NCI-H2227 (cell line): ENCODE results near the gene GPC6.

Experiments
- DNase-seq: peaks from one replicate; lab custom pipeline; 2025; ENCODE audit not compliant: unreplicated experiment; lab: John Stamatoyannopoulos, UW

The GPC6 gene

DNA sequence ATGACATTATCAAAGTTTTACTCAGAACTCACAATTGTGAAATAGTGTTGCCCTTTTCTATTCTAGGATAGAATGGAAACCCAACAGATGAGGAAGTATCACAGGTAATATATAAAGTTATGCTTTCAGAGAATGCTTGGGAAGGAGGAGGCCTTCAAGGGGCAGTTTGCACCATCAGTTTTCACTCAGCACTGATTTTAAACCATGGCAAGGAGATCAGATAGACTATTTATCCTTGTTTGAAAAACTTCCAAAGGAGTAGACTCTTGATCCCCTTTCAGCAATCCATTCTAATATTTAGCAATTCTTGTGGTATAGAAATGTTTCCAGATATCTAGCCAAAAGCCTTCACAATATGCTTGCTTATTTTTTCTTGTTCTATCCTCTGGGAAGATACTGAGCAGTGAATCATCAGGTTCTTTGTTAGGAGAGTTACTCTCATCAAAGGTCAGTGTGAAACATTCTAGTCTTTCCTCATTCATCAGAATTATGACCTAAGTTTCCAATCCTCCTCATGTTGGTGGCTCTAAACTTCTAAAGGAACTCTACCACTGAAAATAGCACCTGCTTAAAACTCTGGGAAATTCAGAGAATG lies 3.8 kb downstream of the GPC6 start:
- no peak for DNase-seq

DNA sequence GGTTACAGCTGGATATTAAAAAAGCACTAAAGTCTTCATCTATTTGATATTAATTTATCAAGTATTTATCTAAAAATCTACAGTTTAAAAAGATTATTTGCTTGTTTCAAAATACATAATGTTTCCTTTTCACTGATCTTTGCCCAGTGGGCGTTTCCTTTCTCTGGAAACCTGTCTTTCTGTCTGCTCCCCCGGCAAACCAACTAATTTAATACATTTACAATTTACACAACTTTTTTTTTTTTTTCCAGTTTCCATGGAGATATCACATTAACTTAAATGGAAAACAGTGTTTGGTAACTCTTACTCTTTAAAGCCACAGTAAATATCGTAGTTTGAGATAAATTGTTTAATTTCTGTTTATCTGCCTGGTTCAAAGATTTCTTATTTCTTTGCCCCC lies 5.3 kb downstream of the GPC6 start:
- no peak for DNase-seq

DNA sequence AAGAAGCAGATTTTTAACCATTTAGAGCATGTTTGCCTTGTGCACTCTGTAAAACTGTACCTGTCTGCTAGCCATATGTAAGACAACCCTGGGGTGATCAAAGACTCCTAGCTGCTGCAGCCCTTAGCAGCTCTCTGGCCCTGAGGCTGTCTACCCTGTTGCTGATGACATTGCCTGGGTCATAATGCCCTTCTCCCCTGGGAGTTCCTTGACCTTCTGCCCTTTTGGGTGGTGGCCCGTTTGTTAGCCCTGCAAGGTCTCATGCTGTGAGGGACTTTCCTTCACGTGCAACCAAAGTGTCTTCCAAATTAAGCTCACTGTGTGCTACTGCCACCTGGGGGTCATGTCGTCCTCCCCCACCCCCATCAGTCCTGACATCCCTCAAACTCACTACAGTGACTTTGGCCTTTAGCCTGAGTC lies 7.4 kb downstream of the GPC6 start:
- DNase-seq = no peak

DNA sequence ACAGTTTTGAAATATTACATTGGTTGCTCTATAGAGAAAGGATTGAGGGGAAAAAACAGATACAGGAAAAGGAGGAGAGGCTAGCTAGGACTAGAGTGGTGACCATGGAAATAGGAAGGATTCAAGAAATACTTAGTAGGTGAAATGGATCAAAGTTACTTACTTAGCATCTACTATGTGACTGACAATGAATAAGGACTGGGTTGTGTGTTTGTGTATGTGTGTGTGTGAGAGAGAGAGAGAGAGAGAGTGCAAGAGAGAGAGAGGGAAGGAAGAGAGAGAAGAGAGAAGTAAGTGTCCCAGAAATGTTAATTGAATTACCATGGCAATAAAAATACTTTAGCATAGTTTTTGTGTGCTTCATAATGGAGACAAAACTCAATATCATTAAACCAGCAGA lies 7.9 kb downstream of the GPC6 start:
- DNase-seq = no peak

DNA sequence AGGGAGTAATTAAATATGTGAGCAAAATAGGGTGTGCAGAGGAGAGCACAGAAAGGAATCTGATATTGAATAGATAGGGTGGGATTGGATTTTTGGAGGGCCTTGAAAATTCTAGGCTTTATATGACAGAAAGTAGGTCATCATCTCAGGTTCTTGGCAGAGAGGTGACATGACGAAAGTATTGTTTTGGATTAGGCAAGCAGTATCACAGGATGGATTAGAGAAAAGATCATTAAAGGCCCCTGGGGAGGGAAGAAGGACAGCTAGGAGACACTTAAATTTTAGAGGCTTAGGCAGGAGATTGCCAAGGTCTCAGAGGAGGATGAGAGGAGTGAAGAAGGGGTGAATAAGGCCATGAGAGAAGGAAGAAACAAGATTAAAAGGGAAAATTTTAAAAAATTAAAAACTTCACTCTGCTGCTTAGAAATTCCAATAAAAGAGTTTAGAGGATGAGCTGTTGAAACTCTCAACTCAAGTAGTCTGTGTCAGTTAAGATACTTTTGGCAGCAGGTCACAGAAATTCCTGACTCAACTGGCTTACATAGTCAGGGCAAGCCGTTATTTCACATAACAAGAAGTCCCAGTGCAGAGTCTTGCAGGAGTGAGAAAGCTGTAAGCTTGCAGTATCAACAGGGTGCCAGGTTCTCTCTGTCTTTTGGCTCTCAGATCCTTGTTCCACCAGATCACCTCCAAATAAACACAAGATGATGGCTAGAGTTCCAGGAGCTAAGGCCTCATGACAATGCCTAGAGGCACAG lies 8.8 kb downstream of the GPC6 start:
- DNase-seq = no peak

DNA sequence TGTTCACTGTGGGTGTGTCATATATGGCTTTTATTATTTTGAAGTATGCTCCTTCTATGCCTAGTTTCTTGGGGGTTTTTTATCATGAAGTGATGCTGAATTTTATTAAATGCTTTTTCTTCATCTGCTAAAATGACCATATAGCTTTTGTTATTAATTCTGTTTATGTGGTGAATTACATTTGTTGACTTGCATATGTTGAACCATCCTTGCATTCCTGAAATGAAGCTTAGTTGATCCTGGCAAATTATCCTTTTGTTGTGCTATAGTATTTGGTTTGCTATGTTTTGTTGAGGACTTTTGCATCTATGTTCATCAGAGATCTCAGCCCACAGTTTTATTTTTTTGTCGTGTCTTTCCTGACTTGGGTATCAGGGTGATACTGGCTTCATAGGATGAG lies 12.1 kb downstream of the GPC6 start:
- DNase-seq = no peak

DNA sequence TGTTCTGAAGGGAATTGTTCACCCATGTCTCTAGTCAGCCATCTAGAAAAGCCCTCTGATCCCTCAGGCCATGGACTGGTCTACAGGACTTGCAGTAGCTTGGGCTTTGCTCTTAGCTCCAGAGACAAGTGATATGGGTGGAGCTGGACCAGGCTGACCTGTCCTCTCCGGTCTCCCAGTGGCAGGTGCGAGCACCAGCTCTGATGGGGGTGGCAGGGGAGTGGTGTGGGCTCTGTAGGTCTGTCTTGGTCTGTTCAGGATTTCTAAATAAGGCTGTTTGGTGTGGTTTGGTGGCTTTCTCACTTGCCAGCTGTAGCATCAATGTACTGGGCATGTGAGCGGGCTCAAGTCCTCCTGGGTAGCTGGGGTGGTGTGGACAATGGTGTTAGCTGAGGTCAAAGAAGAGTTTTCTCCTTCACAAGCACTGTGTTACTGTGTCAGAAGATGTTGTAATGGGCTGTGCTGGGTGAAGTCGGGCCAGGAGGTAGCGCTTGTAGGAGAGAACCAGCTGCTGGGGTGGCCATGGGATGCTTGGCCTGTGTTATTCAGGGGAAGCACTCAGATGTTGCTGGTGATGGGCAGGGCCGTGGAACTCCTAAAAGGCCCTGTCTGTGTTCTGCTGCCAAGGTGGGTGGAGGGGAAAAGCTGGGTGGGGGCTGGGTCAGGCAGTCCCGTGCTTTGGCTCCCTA lies 16.9 kb downstream of the GPC6 start:
- DNase-seq = no peak

DNA sequence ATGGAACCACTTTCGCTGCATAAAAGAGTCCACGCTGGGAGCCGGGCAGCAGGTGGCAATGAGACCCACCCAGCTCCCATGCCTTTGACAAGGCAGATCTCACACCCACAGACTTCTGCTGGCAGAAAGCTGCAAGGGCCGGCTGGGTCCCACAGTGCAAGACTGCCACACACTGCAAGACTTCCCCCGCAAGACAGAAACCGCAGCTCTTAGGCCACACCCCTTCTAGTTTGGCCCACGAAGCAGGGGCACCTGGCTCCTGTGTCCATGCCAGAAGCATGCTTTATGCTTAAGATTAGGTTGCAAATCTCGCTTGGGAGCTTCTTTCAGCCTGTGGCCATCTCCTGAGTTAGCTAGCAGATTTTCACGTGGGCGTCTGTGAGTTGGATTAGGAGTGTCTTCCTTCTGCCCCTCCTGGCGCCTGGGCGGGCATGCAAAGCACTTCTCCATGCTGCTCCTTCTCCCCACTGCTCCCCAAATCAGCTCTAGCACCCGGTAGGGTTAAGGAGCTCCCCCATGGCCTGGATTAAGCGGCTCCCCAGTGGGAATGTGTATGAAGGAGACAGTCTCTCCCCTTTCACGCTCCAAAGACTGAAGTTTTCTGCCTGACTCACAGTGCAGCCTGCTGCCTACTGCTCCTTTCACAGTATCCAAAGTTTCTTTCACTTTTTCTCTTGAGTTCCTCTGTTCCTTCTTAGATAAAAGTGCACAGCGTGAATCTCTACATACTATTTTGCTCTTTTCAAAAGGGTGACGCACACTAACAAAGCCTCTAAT lies 17.7 kb downstream of the GPC6 start:
- no peak for DNase-seq

DNA sequence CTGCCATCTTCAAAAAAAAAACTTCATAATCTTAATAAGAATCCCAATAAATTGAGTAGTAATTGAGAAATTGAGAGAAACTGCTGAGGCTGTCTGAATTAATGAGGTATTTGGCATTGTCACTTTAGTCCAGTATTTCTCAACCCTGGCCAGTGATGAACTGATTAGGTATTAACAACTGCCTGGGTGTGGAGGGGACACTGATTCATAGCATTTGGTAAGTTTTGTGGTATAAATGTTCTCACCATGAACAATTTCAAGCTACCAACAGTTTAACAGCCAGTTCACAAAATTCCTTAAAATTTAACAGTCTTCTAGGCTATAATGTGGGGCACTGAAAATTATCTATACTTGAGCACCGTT lies 18.3 kb downstream of the GPC6 start:
- DNase-seq = no peak

DNA sequence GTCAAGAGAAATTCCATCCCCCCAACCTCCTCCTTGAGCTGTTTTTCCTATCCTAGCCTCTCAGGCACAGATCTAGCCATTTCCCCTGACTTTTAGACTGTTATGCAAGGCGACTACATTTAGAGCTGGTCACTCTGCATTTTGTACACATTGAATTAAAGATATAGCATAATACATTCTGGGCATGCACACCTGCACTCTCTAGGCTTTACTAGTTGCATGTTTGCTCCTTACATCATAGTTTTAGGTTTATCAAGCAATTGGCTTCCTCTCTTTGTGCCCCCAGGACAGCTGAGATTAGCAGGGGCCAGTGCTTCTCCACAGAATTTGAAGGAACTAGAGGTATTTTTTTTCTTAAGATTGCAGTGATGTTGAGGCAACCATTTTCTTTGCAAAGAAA lies 19.5 kb downstream of the GPC6 start:
- DNase-seq = no peak

DNA sequence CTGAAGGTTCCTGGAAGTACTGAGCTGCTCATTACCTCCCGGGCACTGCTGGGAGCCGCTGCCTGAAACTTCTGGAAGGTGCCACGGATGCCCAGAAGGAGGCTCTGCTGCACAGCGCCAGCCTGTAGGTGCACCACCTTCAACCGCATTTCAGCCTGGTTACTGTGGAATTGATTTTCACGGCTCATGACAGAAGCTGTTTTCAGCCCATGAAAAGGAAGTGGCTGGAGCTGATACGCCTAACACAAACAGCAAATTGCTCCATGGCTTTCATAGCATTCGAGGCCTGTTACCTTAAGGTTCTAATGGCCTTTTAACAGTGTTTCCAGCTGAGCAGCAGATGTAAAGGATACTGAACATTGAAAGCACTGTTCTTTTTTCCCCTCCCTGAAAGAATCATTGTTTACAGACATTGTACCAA lies 22.0 kb downstream of the GPC6 start:
- DNase-seq = peak; percentile 72

DNA sequence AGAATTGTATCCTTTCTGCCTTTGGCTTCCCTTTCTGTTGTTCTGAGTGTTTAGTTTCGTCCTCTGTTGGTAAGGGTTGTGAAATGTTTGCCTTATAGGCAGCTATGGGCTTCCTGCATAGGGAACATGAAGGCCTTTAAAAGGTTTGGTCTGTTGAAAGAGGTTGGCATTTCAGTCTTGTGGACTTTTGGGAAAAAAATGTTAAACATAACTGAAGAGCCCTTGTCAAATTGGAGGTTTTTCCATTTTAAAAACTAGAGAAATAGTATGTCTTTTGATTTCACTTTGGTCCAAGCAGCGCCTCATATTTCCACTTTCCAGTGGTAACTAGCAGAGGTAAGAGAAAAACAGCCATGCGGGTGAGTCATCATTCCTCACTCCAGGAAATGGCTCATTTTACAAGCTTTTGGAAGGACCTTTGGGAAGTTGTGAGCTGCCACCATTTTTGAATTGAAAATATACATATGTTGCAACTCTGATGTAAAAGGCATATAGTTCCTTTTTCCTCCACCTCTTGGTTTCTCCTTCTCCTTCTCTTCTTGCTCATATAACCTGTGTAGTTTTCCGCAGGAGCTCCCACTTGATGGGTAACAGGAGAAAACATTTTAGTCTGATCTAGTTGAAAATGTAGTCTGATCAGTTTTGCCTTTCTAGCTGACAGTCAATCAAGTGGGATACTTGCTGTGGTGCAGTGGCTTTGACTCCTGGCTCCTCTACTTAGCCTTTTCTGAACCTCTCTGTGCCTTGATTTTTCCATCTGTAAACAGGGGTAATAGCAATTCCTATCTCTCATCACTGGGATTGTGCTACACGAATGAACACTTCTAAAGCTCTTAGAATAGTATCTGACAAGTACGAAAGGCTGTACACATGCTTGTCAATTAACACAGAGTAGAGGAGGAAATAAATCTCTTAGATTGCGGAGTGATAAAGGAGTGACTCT lies 23.0 kb downstream of the GPC6 start:
- no peak for DNase-seq

DNA sequence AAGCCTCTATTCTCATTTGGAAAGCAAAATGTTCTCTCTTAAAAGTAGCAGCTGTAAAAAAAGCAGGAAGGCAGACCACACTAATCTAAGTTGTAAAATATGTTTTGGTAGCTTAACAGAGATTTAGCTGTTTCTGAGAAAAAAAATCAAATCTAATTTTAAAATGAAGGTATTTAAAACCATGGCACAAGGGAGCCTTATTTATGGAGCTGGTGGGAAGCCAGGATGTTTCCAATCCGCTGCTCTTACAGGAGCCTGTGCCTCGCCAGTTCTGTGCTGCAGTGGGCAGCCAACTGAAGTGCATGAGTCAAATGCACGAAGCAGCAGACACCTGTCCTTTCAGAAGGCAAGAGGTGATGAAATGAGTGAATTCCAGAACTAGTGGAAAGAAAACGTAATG lies 28.2 kb downstream of the GPC6 start:
- DNase-seq = no peak

DNA sequence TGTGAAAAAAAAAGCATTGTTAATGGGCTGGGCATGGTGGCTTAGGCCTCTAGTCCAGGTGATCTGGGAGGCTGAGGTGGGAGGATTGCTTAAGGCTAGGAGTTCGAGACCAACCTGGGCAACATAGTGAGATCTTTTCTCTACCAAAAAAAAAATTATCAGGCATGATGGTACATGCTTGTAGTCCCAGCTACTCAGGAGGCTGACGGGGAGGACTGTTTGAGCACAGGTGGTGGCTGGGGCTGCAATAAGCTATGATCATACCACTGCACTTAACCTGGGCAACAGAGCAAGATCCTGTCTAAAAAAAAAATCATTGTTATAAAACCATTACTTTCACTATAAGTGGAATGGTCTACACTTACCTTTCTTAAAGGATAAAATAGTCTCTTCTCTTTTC lies 30.4 kb downstream of the GPC6 start:
- no peak for DNase-seq

DNA sequence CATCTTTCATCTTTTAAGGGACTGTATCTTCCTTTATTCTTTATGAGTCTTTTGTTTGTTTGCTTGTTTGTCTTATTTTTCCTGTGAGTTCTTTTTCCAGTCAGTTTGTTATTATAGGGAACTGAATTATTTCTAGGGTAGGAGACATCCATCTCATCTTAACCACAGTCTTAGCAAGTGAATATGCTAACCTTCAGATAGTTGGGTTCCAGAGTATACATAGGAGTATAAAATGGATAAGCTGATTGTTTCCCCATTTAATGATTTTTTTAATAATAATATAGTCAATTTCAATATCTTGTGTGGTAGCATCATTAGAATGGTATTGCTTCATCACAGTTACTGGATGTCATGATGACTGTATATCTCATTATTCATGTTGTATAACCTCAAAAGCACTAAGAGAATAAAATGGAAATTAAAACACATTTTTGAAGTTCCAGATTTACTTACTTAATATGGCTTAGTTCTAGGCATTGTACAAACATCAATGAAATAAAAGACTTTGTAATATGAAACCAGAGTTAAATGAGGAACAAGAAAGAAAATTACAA lies 33.0 kb downstream of the GPC6 start:
- DNase-seq = no peak

DNA sequence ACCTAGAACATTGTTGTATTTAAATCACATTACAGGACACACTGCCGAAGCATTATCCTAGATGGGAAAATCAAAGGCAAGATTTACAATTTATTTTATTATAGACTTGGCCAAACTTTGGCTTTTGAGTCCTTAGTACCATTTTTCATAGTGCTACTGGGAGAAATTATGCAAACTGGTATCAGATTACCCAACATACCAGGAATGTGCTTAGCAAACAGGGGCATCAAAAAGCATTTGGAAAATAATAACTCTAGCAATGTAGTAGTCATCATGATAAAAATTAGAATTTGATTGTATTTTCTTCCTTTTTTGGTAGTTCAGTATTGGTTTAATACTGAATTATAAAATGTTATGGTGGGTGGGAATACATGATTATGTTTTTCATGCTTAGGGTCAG lies 34.0 kb downstream of the GPC6 start:
- DNase-seq = no peak

DNA sequence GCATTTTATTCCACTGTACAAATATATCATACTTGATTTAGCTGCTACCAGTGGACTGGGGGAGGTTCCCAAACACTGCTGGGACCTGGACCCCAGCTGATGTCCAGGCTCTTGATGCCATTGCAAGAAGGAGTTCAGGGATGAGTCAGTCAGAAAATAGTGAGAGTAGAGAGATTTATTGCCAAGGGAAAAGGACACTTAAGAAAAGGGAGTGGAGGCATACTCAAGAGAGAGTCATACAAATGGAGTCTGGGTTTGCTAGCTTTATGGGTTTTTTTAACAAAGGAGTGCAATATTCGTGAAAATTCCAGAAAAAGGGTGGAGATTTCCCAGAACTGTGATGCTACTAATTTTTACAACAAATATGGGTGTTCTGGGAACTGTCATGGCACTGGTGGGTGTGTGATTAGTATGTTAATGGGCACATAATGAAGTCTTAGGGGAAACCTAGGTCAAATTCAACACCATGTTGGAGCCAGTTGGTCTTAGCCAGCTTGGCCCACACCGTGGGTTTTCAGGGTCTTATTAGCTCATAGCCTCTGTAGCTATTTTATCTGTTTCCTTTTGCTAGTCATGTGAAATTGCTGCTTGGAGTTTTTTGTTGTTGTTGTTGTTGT lies 36.2 kb downstream of the GPC6 start:
- no peak for DNase-seq

DNA sequence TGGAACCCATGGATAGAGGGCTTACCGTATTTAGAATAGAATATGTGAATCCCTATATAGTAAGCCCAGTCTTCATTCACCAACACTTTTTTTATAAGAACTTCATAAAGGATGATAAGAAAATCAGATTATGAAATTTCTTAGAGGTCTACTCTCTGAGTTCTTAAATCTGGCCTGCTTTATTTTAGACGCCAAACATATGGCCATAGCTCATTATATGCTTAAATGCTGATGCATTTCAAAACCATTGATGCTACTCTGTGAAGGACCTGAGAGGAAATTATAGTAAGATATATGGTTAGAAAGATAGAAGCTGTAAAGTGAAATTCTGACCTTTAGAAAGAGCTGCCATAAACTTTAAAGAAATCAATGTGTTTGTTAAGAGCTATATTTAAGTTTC lies 38.3 kb downstream of the GPC6 start:
- DNase-seq = no peak

DNA sequence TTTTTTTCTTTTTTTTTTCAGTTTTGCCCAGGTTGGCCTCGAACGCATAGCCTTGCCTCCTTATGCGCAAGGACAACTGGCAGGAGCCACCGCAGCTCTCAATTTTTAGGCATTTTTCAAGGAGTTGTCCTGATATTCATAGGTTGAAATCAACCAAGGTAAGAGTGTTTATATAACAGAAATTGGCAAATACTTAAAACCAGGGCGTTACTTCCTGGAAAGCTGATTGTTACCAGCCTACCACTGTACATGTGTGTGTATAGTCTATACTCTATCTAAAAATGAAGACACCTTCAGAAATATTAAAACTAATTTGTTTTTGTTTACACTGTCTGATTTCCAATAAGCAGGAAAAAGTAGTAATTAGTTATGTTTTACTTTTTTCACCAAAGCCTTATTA lies 39.2 kb downstream of the GPC6 start:
- DNase-seq = no peak

DNA sequence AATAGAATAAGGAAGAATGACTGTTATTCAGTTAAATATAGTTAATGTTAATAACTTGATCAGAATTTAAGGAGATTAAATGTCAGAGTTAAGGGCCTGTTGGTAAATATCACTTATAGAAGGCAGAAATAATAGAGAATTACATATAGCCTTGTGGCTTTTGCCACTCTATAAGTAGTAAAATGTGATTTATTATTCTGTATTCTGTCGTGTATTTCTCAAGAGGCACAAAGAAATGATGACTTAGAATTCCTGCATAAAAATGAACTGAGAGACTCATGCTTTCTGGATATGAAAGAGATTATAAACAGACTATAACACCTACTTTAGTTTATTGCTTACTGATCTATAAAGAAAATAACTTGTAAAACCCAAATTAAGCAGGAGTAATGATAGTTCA lies 40.1 kb downstream of the GPC6 start:
- no peak for DNase-seq
